CD14-positive monocyte (primary cell): ENCODE data around the gene RASL10B. TPM values are rescaled to one million over a fixed set of nuclear protein-coding genes. Genes with fewer than 3 reads are reported as not detected.

Experiments
- DNase-seq, 3 donors: peaks; one replicate each; pipeline ENCODE4 v3.0.0-alpha.2; 2011 to 2022
- H2AFZ ChIP-seq: 2 replicates; pipeline ENCODE4 v1.6.0; 2012; ENCODE audit warnings: mild to moderate bottlenecking, low read depth, low read length, inconsistent platforms; ENCODE audit not compliant: insufficient read depth, poor library complexity, severe bottlenecking
- H3K27ac ChIP-seq, 2 donors: 1 replicate in 1 of 2; 2 replicates in 1 of 2; pipeline ENCODE4 v1.5.1; 2012 to 2013; ENCODE audit warnings: low read length in 2 of 2, control low read depth in 1 of 2, inconsistent platforms in 1 of 2, low read depth in 1 of 2, mild to moderate bottlenecking in 1 of 2
- H3K27me3 ChIP-seq, 2 donors: one replicate each; pipeline versions ENCODE4 v1.6.0 to v1.6.1; 2011 to 2013; ENCODE audit warnings: low read length in 2 of 2; ENCODE audit not compliant: control insufficient read depth in 2 of 2, insufficient read depth in 2 of 2
- H3K36me3 ChIP-seq, 2 donors: replicated peaks in 1 of 2; 1 replicate in 1 of 2; 2 replicates in 1 of 2; pipeline versions ENCODE4 v1.5.1 to v1.6.1; 2012 to 2013; ENCODE audit warnings: low read length in 2 of 2, control low read depth in 1 of 2, inconsistent platforms in 1 of 2, mild to moderate bottlenecking in 1 of 2; ENCODE audit not compliant: insufficient read depth in 2 of 2, control insufficient read depth in 1 of 2
- H3K4me1 ChIP-seq, 2 donors: 1 replicate in 1 of 2; 2 replicates in 1 of 2; pipeline versions ENCODE4 v1.5.1 to v1.6.1; 2012 to 2013; ENCODE audit warnings: low read length in 2 of 2, control low read depth in 1 of 2, inconsistent platforms in 1 of 2, mild to moderate bottlenecking in 1 of 2, moderate library complexity in 1 of 2; ENCODE audit not compliant: insufficient read depth in 2 of 2, control insufficient read depth in 1 of 2
- H3K4me2 ChIP-seq: replicated peaks from 2 replicates; pipeline ENCODE3; 2012; ENCODE audit warnings: low read length, moderate library complexity, mild to moderate bottlenecking; ENCODE audit not compliant: poor library complexity, severe bottlenecking; ENCODE audit errors: extremely low read depth
- H3K4me3 ChIP-seq, 3 experiments: fragments of 200-600 bp in 1 of 3; sonication (generic) in 1 of 3; replicated peaks in 1 of 3; 1 replicate in 2 of 3; 2 replicates in 1 of 3; pipeline ENCODE4 v1.5.1; 2011 to 2013; ENCODE audit warnings: low read length in 3 of 3, mild to moderate bottlenecking in 3 of 3, control low read depth in 2 of 3, low read depth in 2 of 3, inconsistent platforms in 1 of 3, moderate library complexity in 1 of 3
- H3K79me2 ChIP-seq: 2 replicates; pipeline ENCODE4 v1.6.0; 2012; ENCODE audit warnings: mild to moderate bottlenecking, control low read depth, inconsistent platforms, low read length, moderate library complexity; ENCODE audit not compliant: insufficient read depth
- H3K9ac ChIP-seq: 2 replicates; pipeline ENCODE4 v1.6.0; 2017; ENCODE audit warnings: low read length, mild to moderate bottlenecking; ENCODE audit not compliant: insufficient read depth, poor library complexity, severe bottlenecking
- H3K9me3 ChIP-seq, 2 donors: replicated peaks in 1 of 2; 1 replicate in 1 of 2; 2 replicates in 1 of 2; pipeline versions ENCODE4 v1.5.1 to v1.6.1; 2012 to 2013; ENCODE audit warnings: low read length in 2 of 2, control low read depth in 1 of 2; ENCODE audit not compliant: control insufficient read depth in 1 of 2, insufficient read depth in 1 of 2
- H4K20me1 ChIP-seq: 2 replicates; pipeline ENCODE4 v1.6.0; 2012; ENCODE audit warnings: mild to moderate bottlenecking, low read length, control low read depth, moderate library complexity; ENCODE audit not compliant: insufficient read depth
- H3K27ac Mint-ChIP-seq, 7 donors: one replicate each; pipeline ENCODE4 v1.8.0; 2020; ENCODE audit warnings: mild to moderate bottlenecking in 7 of 7, mixed read lengths in 7 of 7, moderate library complexity in 6 of 7, inconsistent platforms in 2 of 7
- H3K27me3 Mint-ChIP-seq, 3 donors: one replicate each; pipeline ENCODE4 v1.8.0; 2021 to 2022; ENCODE audit warnings: low read depth in 3 of 3, mild to moderate bottlenecking in 3 of 3, mixed read lengths in 3 of 3, moderate library complexity in 3 of 3, inconsistent platforms in 1 of 3
- H3K36me3 Mint-ChIP-seq, 2 donors: one replicate each; pipeline ENCODE4 v1.8.0; 2020; ENCODE audit warnings: mixed read lengths in 2 of 2, inconsistent platforms in 1 of 2, mild to moderate bottlenecking in 1 of 2
- H3K4me1 Mint-ChIP-seq: one replicate; pipeline ENCODE4 v1.8.0; 2020; ENCODE audit warnings: mild to moderate bottlenecking, mixed read lengths
- H3K4me3 Mint-ChIP-seq, 2 donors: one replicate each; pipeline ENCODE4 v1.8.0; 2020; ENCODE audit warnings: mild to moderate bottlenecking in 2 of 2, mixed read lengths in 2 of 2, moderate library complexity in 1 of 2
- H3K9me3 Mint-ChIP-seq, 7 donors: one replicate each; pipeline ENCODE4 v1.8.0; 2020 to 2022; ENCODE audit warnings: mixed read lengths in 7 of 7, mild to moderate bottlenecking in 6 of 7, moderate library complexity in 6 of 7, inconsistent platforms in 2 of 7
- CTCF ChIP-seq: fragments of 200-600 bp; IDR thresholded peaks from one replicate; pipeline ENCODE4 v1.8.0; 2022; ENCODE audit warnings: antibody characterized with exemption, mild to moderate bottlenecking
- WGBS: methylation state at CpG from one replicate; pipeline ENCODE4 v1.1.5; 2013; ENCODE audit warnings: missing lambda C conversion rate; ENCODE audit not compliant: insufficient coverage; 5-methylcytosine and 5-hydroxymethylcytosine counted together
- intact Hi-C, 2 donors: fragments of 100-400 bp; cut with micrococcal nuclease; formaldehyde crosslinking; loops; one replicate each; pipeline versions ENCODE4 v1.15.0 to v1.15.1; 2023
- polyA plus RNA-seq, 3 donors: library from polyadenylated mRNA; depleted of rRNA in 1 of 3; unstranded in 2 of 3; stranded (reverse) in 1 of 3; fragments of 300-500 nt in 2 of 3; fragments of >200 nt in 1 of 3; fragmentation: Illumina TruSeq in 2 of 3; gene quantifications; 1 replicate in 2 of 3; 2 replicates in 1 of 3; pipeline ENCODE4 v1.2.3, GENCODE V29; 2012 to 2021

The RASL10B gene
- polyA plus RNA-seq, 3 donors, result not detected

- no CpG with 5 or more reads among the region's 2 CpGs for WGBS
- DNase-seq, result no peak
- no peaks in the 10 kb centered on the region for H3K4me1 Mint-ChIP-seq
- Histone ChIP-seq H3K36me3 (peaks cover 53 to 87% of the 10 kb centered on the region in 2 donors), H3K4me3 (no peak overlapping the region), H3K27ac (no peak overlapping the region), H3K4me1 (no peaks in the 10 kb centered on the region), H3K4me2 (no peak overlapping the region), H3K27me3 (no peaks in the 10 kb centered on the region), H4K20me1 (peaks cover 4% of the 10 kb centered on the region), H3K9ac (no peak overlapping the region), H3K79me2 (no peaks in the 10 kb centered on the region), H2AFZ (no peak overlapping the region), H3K9me3 (no peaks in the 10 kb centered on the region)
- intact Hi-C loops, result no loop called here
- no peak overlapping the region for H3K4me3 Mint-ChIP-seq
- H3K27ac Mint-ChIP-seq, result no peak overlapping the region
- peaks cover 0 to 2% (median 0%) of the 10 kb centered on the region in 7 donors for H3K9me3 Mint-ChIP-seq
- TF ChIP-seq CTCF, result no peak
- peaks cover 52 to 66% of the 10 kb centered on the region in 2 donors for H3K36me3 Mint-ChIP-seq
- peaks cover 0 to 1% (median 0%) of the 10 kb centered on the region in 3 donors for H3K27me3 Mint-ChIP-seq
These were observed 35.8 kb upstream of the RASL10B start for GRCh38 chr17:35695613-35696012.

GRCh38 chr17:35698800-35699199 is 32.6 kb upstream of the RASL10B start:
- no peaks in the 10 kb centered on the region for H3K4me1 Mint-ChIP-seq
- H3K36me3 ChIP-seq, result peaks cover 34 to 83% of the 10 kb centered on the region in 2 donors
- no peaks in the 10 kb centered on the region for H3K9me3 ChIP-seq
- no peak for TF ChIP-seq CTCF
- no peak overlapping the region for H3K4me3 ChIP-seq
- intact Hi-C loops, result no loop called here
- H3K4me1 ChIP-seq, result no peaks in the 10 kb centered on the region
- peaks cover 0 to 7% (median 1%) of the 10 kb centered on the region in 7 donors for H3K9me3 Mint-ChIP-seq
- H3K27me3 Mint-ChIP-seq, result no peaks in the 10 kb centered on the region
- H4K20me1 ChIP-seq, result peaks cover 4% of the 10 kb centered on the region
- no peak overlapping the region for H3K4me3 Mint-ChIP-seq
- no CpG with 5 or more reads among the region's 2 CpGs for WGBS
- no peak overlapping the region for H3K27ac ChIP-seq
- H3K4me2 ChIP-seq, result no peak overlapping the region
- H3K9ac ChIP-seq, result no peak overlapping the region
- no peaks in the 10 kb centered on the region for H3K79me2 ChIP-seq
- H2AFZ ChIP-seq, result no peak overlapping the region
- no peaks in the 10 kb centered on the region for H3K27me3 ChIP-seq
- H3K27ac Mint-ChIP-seq, result no peak overlapping the region
- no peak for DNase-seq
- peaks cover 55 to 69% of the 10 kb centered on the region in 2 donors for H3K36me3 Mint-ChIP-seq
